NCI-H774 (cell line): ENCODE measurements around the gene TNNI2.
"Not testable (repeated sequence)": the region's sequence is repeated elsewhere in the genome, so short reads cannot be mapped to it uniquely, and the experiment has no call there.

Experiments used
- DNase-seq: peaks from one replicate; lab custom pipeline; 2025; lab: John Stamatoyannopoulos, UW

Gene TNNI2

DNA sequence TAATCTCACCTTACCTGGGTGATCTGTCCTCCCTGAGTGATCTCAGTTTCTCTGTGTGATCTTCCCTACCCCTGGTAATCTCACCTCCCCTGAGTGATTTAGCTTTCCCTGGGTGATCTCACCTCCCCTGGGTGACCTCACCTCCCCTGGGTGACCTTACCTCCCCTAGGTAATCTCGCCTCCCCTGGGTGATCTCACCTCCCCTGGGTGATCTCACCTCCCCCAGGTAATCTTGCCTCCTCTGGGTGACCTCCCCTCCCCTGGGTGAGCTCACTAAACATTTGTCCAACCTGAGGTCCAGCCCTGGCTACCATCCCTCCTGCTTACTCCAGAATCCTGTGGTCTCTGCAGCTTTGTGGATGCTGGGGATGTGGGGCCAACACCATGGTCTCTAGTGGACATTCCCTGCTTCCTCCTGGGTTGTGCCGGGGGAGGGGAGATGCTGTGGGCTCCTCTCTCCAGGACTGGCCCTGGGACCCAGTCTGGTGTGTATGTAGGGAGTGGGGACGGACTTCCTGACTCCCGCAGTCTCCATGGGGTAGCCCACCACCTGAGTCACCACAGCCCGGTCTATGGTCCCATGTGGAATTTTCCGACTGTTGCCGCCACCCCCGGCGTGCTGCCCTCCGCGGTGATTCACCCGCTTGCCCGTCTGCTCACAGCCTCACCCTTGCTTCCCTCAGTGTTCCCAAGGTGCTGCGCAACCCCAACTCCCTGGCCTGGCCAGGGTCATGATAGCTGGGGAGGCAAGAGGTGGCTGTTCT lies 24.0 kb downstream of the TNNI2 start:
- no peak for DNase-seq

DNA sequence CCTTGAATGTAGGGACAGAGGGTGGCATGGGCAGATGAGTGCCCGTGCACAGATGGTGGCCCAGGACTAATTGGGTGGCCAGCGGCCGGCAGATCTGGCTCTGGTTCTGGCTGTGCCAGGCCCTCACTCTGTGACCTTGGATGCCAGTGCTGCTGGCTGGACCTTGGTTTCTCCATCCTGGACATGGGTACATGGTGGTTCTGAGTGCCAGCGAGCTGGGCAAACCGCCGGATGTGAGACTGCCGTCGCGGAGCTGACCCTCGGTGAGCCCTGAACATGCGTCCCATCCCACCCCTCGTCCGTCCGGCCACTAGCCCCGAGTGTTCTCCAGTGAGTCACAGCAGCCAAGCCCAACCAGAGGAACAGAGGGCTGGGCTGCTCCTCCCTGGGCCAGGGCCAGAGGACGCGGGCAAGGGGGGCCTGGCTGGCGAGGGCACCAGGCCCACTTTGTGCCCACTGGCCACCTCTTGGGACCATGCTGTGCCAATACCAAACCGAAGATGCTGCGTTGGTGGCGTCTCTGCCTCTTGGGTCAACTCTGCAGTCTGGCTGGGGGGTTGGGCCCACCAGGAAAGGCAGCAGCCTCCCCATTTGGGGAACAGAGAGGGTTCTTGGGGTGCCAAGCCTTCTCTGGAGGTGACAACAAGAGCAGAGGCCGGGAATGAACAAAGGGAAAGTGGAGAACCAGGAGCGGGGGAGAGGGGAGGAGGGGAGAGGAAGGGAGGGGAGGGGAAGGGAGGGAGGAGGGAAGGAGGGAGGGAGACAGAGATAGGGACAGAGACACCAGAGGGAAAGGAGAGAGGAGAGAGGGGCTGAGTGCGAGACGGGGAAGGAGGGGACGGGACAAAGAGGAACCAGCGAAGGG lies 24.8 kb downstream of the TNNI2 start:
- peak; percentile 17 for DNase-seq

DNA sequence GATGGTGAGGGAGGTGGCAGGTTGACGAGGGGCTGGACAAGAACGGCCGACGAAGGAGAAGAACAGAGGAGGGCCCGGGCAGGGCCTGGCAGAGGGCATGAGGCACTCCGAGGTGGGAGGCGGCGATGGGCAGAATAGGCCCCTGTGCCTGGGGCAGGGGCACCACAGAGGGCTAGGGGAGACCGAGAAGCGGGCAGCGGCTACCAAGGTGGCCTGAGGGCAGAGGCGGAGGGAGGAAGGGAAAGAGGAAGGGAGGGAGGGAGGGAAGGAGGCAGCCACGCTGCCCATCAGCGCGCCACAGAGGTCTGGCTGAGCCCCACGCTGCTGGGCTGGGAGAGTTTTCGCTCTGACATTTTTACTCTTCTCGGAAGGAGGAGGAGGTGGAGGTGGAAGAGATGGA lies 25.4 kb downstream of the TNNI2 start:
- DNase-seq: no peak

DNA sequence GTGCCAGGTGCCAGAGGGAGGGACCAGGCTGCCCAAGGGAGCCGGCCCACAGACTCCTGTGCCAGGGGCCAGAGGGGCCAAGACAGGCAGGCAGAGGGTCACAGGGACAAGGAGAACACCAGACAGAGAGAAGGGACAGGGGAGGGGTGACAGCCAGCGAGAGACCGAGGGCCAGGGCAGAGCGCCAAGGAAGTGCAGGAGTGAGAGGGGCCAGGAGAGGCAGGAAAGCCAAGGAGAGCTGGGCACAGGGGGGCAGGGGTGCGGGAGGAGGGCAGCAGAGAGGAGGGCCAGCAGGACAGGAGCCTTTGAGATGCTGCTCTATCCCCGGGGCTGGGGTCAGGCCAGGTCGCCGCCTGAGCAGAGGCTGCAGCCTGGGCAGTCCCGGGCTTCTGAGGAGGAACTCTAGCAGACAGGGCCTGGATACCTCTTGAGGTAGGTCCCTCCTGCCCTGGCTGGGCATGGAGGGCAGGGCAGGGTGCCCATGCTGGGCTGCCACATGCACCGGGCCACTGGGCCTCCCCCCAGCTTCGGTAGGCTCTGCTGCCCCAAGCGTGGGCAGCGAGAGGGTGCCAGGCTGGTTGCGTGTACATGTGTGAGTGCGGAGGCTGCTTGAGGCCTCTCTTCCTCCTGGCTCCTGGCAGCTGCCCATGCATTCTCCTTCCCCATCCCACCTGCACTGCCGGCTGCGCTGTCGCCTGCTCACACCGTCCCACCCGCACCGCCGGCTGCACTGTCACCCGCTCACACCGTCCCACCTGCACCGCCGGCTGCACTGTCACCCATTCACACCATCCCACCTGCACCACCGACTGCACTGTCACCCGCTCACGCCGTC lies 26.3 kb downstream of the TNNI2 start:
- DNase-seq: no peak

DNA sequence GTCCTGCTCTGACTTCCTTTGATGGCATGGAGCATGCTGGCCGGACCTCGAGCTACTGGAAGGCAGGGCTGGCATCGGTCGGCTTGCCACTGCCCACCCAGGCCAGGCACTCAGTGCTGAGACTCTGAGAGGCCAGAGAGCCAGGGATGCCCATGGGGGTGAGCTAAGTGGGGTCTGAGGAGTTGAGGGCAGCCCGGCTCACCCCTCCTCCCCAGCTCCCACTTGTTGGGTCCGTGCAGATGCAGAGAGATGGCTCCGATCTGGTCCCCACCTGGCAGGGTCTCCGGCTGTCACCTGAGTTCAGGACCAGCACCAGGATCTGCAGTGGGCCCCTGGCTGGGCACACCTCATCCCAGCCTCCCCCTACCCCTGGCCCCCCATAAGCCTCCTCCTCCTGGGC lies 27.4 kb downstream of the TNNI2 start:
- no peak for DNase-seq

DNA sequence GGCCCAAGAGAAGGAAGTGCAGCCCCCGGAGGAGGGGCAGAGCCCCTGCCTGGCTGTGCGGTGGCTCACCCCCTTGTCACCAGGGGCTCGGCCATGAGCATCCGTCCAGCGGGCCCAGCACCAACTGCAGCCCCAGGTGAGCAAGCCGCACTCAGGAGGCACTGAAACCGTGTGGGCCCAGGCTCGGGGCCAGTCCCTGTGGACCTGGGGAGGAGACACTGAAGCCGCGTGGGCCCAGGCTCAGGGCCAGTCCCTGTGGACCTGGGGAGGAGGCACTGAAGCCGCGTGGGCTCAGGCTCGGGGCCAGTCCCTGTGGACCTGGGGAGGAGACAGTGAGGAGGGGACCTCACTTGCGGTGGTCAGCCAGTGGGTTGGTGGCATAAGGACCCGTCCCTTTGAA lies 28.0 kb downstream of the TNNI2 start:
- DNase-seq: no peak

DNA sequence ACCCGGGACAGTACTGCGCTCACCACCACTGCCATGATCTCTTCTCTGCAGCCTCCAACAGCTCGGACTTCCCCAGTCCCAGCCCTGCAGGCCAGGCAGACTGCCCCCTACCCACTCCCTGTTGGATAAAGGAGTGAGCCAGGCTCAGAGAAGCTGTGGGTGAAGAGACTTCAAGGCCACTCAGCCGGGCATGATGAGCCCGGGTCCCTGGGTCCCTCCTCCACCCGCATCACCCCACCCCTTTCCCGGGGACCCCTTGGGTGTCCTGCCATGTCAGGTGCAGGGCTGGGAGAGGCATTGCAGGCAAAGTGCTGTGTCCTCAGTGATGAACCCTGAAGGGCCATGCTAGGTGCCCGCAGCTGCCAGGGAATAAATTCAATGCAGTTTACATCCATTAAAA lies 28.6 kb downstream of the TNNI2 start:
- DNase-seq: no peak

DNA sequence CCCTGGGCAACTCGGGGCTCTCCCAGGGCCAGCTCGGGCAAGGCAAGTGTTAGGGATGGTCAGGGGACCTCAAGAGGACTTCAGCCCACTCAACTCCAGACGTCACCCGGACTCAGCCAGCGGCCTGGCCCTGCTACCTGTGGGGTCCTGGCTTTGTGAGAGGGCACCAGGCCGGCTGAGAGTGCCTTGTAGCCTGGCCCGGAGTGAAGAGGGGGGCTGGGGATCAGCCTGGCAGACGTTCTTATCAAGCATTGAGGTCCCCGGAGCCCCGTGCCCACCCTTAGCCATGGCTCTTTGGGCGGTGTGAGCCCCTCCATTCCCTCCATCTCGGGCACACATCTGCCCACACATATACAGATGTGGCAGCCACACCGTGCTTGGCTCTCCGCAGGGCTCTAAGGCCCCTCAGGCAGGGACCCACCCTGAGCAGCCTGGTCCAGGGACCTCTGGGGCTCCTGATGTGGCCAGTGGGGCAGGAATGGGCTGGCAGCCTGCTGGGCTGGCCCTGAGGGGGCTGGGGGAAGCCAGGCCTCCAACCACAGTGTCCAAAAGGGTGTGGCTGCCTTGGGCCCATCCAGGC lies 29.4 kb downstream of the TNNI2 start:
- DNase-seq: no peak

DNA sequence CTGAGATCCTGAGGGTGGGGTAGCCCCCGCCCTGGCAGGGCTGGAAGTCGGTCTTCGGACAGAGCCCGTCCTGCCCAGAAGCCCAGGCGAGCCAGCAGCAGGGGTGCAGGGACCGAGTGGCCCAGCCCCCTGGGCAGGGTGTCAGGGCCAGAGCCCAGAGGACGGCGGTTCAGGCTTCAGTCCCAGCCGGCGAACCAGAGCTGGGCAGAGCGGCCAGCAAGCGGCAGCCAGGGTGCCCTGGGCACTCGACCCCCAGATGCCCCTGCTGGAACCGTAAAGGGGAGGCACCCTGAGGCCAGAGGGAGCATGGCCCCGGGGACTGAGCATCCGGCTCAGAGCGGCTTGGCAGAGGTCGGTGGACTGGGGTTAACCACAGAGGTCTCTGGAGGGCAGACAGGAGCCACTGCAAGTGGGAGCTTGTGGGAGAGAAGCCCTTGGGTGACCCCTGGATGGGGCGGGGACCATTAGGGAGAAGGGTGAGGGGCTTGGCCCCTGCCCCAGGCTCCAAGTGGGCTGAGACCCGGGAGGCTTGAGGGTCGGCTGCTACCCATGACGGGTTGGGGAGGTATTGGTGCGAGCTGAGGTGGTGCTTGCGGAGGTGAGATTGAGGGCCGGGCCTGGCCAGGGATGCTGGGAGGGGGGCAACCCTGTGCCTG lies 30.0 kb downstream of the TNNI2 start:
- DNase-seq: no peak

DNA sequence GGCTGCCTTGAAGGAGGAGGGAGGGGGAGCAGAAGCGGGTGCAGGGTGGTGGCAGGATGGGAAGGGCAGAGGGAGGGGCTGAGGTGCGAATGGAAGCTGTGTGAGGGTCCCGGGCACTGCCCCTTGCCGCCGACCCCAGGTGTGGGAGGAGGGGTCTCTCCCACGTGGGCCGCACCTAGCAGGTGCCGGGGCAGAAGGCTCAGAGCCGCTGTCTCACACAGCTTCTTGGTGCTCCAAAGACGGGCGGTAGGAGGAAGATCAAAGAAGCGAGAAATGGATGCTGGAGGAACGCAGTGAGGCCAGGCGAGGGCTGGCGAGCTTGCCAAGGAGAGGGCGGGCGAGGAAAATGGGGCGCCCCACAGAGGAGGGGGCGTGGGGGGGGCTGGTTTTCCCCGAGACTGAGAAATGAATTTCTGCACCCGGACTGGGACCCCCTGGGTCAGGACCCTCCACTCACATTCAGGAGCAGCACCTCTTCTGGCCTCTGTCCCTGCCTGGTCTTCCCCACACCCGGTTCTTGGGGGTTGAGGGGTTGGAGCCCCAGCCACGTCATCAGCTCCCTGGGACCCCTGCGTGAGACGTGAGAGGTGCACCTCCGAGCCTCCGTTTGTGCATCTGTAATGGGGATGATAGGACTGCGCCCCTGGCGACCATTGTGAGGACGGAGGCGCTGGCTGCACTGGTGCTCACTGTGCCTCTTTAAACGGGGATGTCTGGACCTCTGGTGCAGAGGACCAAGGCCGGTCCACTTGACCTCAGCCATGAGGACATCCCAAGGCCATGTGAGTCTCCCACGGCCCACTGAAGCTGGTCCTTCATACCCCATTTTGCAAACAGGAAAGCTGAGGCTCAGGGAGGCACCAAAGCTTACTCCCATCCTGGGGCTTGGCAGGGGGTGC lies 30.9 kb downstream of the TNNI2 start:
- DNase-seq: no peak

DNA sequence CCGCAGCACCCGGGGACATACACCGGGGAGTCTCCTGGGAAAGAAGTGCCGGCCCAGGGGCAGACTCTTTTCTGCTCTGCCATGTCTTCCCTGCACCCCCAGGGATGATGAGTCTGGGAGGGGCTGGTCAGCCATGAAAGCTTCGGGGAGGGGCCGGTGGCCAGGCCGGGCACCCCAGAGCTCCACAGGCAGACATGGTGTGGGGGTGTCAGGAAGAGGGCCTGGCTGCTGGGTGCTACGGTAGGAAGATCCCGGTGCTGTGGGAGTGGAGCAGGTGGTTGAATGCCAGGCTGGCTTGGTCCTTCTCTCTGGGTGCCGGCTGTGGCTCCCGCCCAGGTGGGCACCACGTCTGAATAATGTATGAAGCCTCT lies 31.5 kb downstream of the TNNI2 start:
- DNase-seq: no peak

DNA sequence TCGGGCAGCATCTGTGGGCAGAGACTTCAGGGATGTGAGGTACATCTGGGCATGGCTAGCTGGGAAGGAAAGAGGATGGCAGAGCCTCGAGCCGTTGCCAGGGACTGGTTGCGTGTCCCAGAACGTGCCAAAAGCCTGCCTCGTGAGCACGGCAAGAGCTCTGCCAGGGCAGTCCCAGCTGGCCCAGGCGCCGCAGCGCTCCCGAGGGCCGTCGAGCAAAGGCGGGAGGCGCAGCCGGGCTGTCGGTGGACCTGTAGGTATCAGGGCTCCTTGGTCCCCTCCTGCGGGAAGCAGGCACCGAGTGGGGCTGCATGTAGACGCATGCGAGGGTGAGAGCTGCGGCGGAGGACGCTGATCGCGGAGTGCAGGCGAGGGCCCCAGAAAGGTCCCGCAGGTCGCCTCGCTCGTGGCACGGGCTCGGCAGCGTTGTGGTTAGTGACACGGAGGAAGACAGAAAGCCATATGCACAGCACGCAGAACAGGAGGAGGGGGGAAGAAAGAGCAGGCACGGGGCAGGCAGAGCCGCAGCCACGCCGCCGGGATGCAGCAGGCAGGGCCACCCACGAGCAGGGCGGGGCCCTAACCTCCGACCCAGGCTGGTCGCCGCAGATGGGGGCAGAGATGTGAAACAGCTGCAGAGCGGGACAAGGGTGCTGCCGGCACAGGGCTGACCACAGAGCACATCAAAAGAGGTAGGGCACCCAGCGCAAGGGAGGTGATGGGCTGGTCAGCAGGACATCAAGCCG lies 32.1 kb downstream of the TNNI2 start:
- no peak for DNase-seq

DNA sequence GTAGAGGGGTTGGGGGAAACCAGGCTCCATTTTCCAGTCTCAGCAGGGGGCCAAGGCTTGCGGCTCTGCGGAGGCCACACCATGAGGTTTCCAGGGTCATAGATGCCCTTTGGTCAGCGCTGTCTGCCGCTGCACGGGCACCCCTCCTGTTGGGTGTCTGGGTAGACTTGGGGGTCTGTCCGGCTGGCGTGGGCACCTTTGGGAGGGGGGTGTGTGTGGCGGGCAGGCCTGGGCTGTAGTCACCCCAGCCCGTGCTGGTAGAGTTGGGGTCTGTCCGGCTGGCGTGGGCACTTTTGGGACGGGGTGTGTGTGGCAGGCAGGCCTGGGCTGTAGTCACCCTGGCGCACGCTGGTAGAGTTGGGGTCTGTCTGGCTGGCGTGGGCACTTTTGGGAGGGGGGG lies 32.8 kb downstream of the TNNI2 start:
- no peak for DNase-seq

DNA sequence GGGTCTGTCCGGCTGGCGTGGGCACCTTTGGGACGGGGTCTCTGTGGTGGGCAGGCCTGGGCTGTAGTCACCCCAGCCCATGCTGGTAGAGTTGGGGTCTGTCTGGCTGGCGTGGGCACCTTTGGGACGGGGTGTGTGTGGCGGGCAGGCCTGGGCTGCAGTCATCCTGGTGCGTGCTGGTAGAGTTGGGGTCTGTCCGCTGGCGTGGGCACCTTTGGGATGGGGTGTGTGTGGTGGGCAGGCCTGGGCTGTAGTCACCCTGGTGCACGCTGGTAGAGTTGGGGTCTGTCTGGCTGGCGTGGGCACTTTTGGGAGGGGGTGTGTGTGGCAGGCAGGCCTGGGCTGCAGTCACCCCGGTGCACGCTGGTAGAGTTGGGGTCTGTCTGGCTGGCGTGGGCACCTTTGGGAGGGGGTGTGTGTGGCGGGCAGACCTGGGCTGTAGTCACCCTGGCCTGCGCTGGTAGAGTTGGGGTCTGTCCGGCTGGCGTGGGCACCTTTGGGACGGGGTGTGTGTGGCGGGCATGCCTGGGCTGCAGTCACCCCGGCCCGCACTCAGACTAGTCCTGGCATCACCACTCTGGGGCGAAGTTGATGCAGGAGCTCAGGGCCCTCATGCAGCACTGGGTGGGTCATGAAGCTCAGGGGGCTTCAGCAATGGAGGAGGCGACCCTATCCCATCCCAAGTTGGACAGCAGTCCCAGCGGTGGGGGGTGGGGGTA lies 33.6 kb downstream of the TNNI2 start:
- DNase-seq: no peak

DNA sequence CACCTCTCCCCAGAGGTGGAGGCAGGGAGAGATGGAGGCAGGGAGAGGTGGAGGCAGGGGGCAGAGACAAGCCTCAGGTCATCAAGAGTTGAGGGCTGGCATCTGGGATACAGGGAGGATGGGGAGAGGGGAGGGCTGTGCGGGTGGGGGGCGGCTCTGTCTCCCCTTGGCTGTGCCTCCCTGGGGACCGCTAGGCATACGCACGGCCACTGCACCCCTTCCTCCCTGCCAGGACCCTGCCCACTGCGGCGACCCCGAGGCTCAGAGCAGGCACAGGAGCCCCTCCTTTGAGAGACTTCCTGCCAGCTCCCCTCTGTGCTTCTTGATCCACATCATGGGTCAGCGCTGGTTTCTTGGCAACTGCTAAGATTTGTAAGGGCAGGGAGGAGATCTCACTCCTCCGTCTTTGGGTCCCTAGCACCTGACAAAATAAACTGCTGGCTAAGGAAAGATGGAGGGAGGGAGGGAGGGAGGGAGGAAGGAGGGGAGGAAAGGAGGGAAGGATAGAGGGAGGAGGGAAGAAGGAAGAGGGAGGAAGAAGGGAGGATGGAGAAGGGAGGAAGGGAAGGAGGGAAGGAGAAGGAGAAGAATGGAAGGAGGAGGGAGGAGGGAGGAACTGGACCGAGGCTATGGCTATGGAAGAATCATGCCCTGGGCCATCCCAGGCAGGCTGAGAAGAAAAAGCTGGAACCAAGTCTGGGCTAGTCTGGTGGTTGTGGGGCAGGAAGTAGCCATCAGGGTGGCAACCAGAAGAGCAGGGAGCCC lies 34.4 kb downstream of the TNNI2 start:
- no peak for DNase-seq

DNA sequence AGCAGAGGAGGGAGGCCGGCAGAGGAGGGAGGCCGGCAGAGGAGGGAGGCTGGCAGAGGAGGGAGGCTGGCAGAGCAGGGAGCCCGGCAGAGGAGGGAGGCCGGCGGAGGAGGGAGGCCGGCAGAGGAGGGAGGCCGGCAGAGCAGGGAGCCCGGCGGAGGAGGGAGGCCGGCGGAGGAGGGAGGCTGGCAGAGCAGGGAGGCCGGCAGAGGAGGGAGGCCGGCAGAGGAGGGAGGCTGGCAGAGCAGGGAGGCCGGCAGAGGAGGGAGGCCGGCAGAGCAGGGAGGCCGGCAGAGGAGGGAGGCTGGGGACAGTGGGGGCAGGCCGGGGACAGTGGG lies 35.0 kb downstream of the TNNI2 start:
- not testable (repeated sequence) for DNase-seq

DNA sequence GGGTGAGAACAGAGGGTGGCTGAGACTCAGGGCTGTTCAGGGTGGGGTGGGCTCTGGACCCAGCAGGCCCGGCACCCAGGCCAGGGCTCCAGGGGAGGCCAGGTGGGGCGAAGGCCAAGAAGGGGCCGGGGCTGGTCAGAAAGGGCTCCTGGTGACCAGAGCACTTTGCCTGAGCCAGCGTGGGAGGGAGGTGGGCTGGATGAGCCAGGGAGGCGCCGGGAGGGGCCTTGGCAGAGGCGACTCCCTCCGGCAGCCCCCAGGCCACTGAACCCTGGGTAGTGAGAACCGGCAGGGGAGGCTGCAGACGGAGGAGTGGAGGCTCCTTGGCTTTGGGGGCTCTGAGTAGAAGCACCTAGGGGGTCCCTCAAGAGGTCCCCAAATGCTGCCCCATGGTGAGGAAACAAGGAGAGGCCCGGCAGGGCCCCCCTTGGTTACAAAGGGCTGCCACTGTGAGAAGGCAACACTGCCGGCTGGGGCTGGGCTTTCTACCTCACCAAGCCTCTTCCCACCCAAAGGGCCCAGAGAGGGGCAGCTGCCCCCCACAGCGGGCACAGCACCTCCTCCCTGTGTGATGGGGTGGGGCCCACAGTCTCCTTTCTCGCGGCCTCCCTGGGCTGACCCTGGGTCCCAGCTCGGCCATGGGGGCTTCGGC lies 35.8 kb downstream of the TNNI2 start:
- DNase-seq: not testable (repeated sequence)
